Globus pallidus (tissue), 1 donor: ENCODE data around the gene CPA4.
A peak's percentile ranks its signal among the peaks of the same experiment; 100 is the strongest.
"Not testable (repeated sequence)": the region's sequence is repeated elsewhere in the genome, so short reads cannot be mapped to it uniquely, and the experiment has no call there.

Experiments
- DNase-seq: peaks from one replicate; pipeline ENCODE4 v3.0.0-alpha.2; 2015; ENCODE audit warnings: low spot score

CPA4 gene, protein sequence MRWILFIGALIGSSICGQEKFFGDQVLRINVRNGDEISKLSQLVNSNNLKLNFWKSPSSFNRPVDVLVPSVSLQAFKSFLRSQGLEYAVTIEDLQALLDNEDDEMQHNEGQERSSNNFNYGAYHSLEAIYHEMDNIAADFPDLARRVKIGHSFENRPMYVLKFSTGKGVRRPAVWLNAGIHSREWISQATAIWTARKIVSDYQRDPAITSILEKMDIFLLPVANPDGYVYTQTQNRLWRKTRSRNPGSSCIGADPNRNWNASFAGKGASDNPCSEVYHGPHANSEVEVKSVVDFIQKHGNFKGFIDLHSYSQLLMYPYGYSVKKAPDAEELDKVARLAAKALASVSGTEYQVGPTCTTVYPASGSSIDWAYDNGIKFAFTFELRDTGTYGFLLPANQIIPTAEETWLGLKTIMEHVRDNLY

GRCh38 chr7:130292682-130293257 is at the start of gene CPA4:
Gene CPA4, plus strand, starts transcription at chr7:130293161. Its CDS starts 20 bp downstream, at chr7:130293181.
- DNase-seq = no peak

- not testable (repeated sequence) for DNase-seq
Measured at GRCh38 chr7:130243486-130243885, 49.5 kb upstream of the CPA4 start.

GRCh38 chr7:130246491-130246890 is 46.5 kb upstream of the CPA4 start:
- DNase-seq = not testable (repeated sequence)

GRCh38 chr7:130248842-130249241 is 44.1 kb upstream of the CPA4 start:
- DNase-seq = not testable (repeated sequence)

GRCh38 chr7:130249626-130250025 is 43.3 kb upstream of the CPA4 start:
- DNase-seq = not testable (repeated sequence)

DNA sequence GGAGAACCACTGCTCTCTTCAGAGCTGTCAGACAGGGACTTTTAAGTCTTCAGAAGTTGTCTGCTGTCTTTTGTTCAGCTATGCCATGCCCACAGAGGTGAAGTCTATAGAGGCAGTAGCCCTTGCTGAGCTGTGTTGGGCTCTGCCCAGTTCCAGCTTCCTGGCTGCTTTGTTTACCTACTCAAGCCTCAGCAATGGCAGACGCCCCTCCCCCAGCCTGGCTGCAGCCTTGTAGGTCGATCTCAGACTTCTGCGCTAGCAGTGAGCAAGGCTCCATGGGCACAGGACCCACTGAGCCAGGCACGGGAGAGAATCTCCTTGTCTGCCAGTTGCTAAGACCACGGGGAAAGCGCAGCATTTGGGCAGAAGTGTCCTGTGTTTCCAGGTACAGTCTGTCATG is 38.4 kb upstream of the CPA4 start:
- DNase-seq = no peak

GRCh38 chr7:130256704-130257103 is 36.3 kb upstream of the CPA4 start:
- no peak for DNase-seq

DNA sequence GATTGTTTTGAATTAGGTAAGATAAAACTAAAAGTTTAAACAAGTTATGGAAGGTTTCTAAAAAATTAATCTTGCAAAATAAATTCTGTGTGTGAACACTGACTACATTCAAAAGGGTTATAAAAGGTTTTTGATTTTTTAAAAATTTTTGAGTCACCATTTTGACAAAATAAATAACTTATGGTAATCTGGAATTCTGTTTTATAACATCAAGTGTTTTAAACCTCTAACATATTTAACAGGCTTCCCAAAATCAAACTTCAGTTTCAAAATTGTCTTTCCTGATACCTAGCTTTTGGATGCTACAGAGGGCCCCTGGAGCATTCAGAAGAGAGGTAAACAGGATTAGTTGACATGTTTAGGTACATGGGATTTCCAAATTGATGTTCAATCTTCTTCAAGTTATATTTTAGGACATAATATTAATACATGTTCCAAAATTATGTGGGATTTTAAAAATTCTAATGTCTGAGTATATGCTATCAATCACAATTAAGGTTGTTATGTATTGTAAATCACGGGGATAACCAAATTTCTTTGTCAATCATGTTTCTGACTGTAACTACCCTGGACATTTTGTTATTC is 34.4 kb upstream of the CPA4 start:
- DNase-seq = no peak

- no peak for DNase-seq
Measured at GRCh38 chr7:130262448-130262847, 30.5 kb upstream of the CPA4 start.

- no peak for DNase-seq
Measured at GRCh38 chr7:130263130-130263529, 29.8 kb upstream of the CPA4 start.

GRCh38 chr7:130266258-130266960 is 26.6 kb upstream of the CPA4 start, which contains the start of gene CPA2:
Gene CPA2, plus strand, starts transcription at chr7:130266863. Its CDS starts 19 bp downstream, at chr7:130266882.
- no peak for DNase-seq

GRCh38 chr7:130266961-130267321 is 26.0 kb upstream of the CPA4 start:
- no peak for DNase-seq

DNA sequence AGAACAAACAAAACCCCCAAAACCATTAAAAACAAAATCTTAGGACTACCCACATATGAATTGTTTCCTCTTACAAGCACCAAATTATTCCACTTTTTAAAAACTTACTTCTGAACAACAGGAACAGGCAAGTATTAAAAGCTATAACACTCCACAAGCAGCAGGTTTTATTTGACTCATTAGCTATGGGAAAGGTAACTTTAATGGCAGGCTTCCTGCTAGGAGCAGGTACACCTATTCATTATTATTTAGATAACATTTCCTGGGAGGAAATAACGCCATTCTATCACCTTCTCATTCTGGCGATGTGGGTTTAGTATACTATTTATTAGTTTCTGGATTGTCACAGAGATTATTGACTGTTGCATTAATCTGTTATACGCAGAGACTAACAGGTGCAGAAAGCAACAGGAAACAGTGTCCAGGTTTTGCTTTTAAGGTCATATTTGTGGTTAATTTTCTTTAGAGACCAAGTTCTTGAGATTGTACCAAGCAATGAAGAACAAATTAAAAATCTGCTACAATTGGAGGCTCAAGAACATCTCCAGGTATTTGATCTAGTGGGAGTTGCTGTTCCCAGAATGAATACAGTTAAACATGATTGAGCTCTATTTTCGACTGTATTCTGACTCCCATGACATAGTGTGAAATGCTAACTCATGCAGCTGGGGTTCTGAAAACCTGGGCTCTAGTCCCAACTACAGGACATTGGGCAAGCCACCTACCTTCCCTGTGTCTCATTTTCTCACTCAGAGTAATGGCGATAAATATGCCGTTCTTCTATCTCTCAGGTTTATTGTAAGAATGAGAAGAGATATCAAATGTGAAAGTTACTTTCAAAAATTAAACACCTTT is 24.3 kb upstream of the CPA4 start:
- no peak for DNase-seq

DNA sequence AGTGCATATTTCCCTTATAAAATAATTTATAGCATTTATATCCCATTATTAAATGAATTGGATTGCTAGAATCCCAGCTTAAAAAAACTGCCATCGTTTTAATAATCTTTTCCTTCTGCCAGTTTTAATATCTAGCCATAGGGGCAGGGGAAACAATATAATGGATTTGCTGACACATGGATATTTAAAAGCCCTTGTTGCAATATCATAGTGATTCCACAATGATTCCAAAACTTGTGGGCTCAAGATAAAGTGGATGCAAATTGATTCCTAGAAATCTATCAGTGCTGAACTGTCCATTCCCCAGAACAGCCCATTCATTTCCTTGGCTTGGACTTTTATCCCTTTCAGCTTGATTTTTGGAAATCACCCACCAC is 23.7 kb upstream of the CPA4 start:
- DNase-seq = no peak

GRCh38 chr7:130270947-130271800 is 21.8 kb upstream of the CPA4 start:
- DNase-seq = no peak

- peak; percentile 41 for DNase-seq
Measured at GRCh38 chr7:130272381-130273080, 20.4 kb upstream of the CPA4 start.

GRCh38 chr7:130273081-130273932 is 19.7 kb upstream of the CPA4 start:
- peak; percentile 52 for DNase-seq

- DNase-seq = no peak
Measured at GRCh38 chr7:130273933-130274255, 19.1 kb upstream of the CPA4 start.

DNA sequence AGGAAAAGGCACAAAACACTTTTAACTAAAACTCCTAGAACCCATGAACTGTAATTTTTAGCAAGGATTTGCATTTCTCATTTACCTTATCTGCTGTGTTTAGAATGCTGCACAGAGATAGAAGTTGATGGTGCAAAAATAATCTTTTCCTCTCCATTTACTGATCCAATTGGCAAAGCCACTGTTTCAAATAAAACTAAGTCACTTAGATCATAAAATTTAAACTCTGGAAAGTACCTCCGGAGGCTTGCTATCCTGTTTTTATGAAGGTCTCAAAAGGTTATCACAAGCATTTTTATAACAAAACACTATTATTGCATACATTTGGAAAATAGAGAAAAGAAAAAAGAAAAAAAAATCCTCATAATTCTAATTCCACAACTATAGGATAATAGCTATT is 18.7 kb upstream of the CPA4 start:
- no peak for DNase-seq
